ENCODE data around the gene OR1M1. TPM values are rescaled to one million over a fixed set of nuclear protein-coding genes. Genes with fewer than 3 reads are reported as not detected.

The OR1M1 gene
- total and polyA plus RNA-seq, 10 of the 15 experiments (the other 5 are each of a cell fraction or from before 2014, with no cell fraction given): not detected

- Histone ChIP-seq H3K4me3 (no peak overlapping the region), H4K20me1 (ENCODE audit: control insufficient read depth, insufficient read depth) (no peaks in the 10 kb centered on the region), H3K27me3 (replicated peaks in 1 of 2; ENCODE audit: control insufficient read depth in 2 of 2, insufficient read depth in 2 of 2, low read length in 1 of 2) (no peaks in the 10 kb centered on the region), H3K36me3 (ENCODE audit: control insufficient read depth in 2 of 2, insufficient read depth in 2 of 2, low read length in 1 of 2) (no peaks in the 10 kb centered on the region), H3K4me2 (ENCODE audit: control insufficient read depth, insufficient read depth) (no peak overlapping the region), H3K9me3 (replicated peaks; ENCODE audit: control insufficient read depth, insufficient read depth, low read length) (no peaks in the 10 kb centered on the region; the same call in 2 of the 3 replicates), H3K79me2 (ENCODE audit: control insufficient read depth, insufficient read depth, low read length) (no peaks in the 10 kb centered on the region), H3K27ac (ENCODE audit: control insufficient read depth, insufficient read depth) (no peak overlapping the region), H2AFZ (ENCODE audit: control insufficient read depth, low read depth, low read length) (no peak overlapping the region), H3K9ac (ENCODE audit: control insufficient read depth, insufficient read depth, low read length) (no peak overlapping the region), H3K4me1 (ENCODE audit: control insufficient read depth, insufficient read depth, low read length) (no peaks in the 10 kb centered on the region)
- ATAC-seq: no peak
- DNase-seq (ENCODE audit: low read depth, low spot score): no peak
- TF ChIP-seq STAT3 (IDR thresholded peaks at IDR 0.05; ENCODE audit: low read depth, low read length) (no peak), EGR1 (IDR thresholded peaks at IDR 0.05; ENCODE audit: borderline replicate concordance in 1 of 2, low read depth in 2 of 2, low read length in 2 of 2) (no peak), SUZ12 (IDR thresholded peaks at IDR 0.05; ENCODE audit: unreplicated experiment) (no peak), MYC (IDR thresholded peaks at IDR 0.05; ENCODE audit: insufficient read depth, insufficient read length, insufficient replicate concordance, low read length, severe bottlenecking) (no peak), CHD2 (IDR thresholded peaks at IDR 0.05; ENCODE audit: borderline replicate concordance, low read depth, low read length) (no peak), MTA2 (IDR thresholded peaks at IDR 0.05; ENCODE audit: low read depth) (no peak), ZBED1 (IDR thresholded peaks at IDR 0.05; ENCODE audit: borderline replicate concordance) (no peak), SUPT20H (IDR thresholded peaks at IDR 0.05; ENCODE audit: borderline replicate concordance, control insufficient read depth, low read depth, low read length) (no peak), MEF2B (IDR thresholded peaks at IDR 0.05; ENCODE audit: partially characterized antibody, poor library complexity, severe bottlenecking) (no peak), CREM (IDR thresholded peaks at IDR 0.05; ENCODE audit: low read depth) (no peak), CBFB (IDR thresholded peaks at IDR 0.05; ENCODE audit: low read depth) (no peak), ZNF274 (IDR thresholded peaks at IDR 0.05; ENCODE audit: insufficient read depth, insufficient read length) (no peak), NR2C1 (IDR thresholded peaks at IDR 0.05) (no peak)
- BruUV-seq (replicated peaks): no TSS peak
- SMC1A ChIA-PET (ENCODE audit: uncharacterized antibody, unreplicated experiment): no interaction called here
- RAD21 ChIA-PET (ENCODE audit: unreplicated experiment): no interaction called here
- in situ Hi-C loops (cut with MboI): no loop called here
- CTCF ChIA-PET: no interaction called here
- 49% methylated on average over 8 of the region's 8 CpGs for WGBS (ENCODE audit: insufficient coverage, insufficient replicate concordance, low lambda C conversion rate, missing lambda C conversion rate)
- POLR2A ChIA-PET: no interaction called here
- intact Hi-C loops (cut with micrococcal nuclease; ENCODE audit: unreplicated experiment): no loop called here
- no peak for FAIRE-seq
Measured at GRCh38 chr19:9054207-9054606, 32.7 kb upstream of the OR1M1 start.

Measured in GM12878 (cell line).